SJSA1 (cell line): Measurements from ENCODE around the gene UGP2. TPM values are rescaled to one million over a fixed set of nuclear protein-coding genes. Genes with fewer than 3 reads are reported as not detected.

Experiments used
- DNase-seq, 2 experiments: peaks; one replicate each; pipeline ENCODE4 v3.0.0-alpha.2; 2015 to 2020; ENCODE audit warnings: low spot score in 2 of 2, low read depth in 1 of 2
- H3K27ac ChIP-seq: fragments of 250-450 bp; sonication (Bioruptor Pico); 2 replicates; pipeline ENCODE4 v1.5.1; 2020; ENCODE audit warnings: mild to moderate bottlenecking, moderate library complexity
- H3K27me3 ChIP-seq: fragments of 250-450 bp; sonication (Bioruptor Pico); replicated peaks from 2 replicates; pipeline ENCODE4 v1.5.1; 2020; ENCODE audit warnings: mild to moderate bottlenecking, moderate library complexity
- H3K36me3 ChIP-seq: fragments of 250-450 bp; sonication (Bioruptor Pico); 2 replicates; pipeline ENCODE4 v1.5.1; 2020; ENCODE audit warnings: mild to moderate bottlenecking
- H3K4me1 ChIP-seq: fragments of 250-450 bp; sonication (Bioruptor Pico); replicated peaks from 2 replicates; pipeline ENCODE4 v1.6.1; 2021; ENCODE audit warnings: mild to moderate bottlenecking
- H3K4me3 ChIP-seq: fragments of 250-450 bp; sonication (Bioruptor Pico); 2 replicates; pipeline ENCODE4 v1.5.1; 2020; ENCODE audit warnings: mild to moderate bottlenecking
- H3K9me3 ChIP-seq: fragments of 250-450 bp; sonication (Bioruptor Pico); replicated peaks from 2 replicates; pipeline ENCODE4 v1.5.1; 2020; ENCODE audit warnings: mild to moderate bottlenecking
- total RNA-seq: library from RNA; depleted of rRNA; stranded (reverse); fragments of >200 nt; shearing (Covaris generic); gene quantifications from 2 replicates; pipeline ENCODE4 v1.2.3, GENCODE V29; 2014

The UGP2 gene
- total RNA-seq, 1 experiment from 2014 or later, result 287 TPM

GRCh38 chr2:63862806-63863205 lies 21.1 kb downstream of the UGP2 start:
- Histone ChIP-seq H3K4me1 (peaks cover 19% of the 10 kb centered on the region), H3K36me3 (peaks cover 76% of the 10 kb centered on the region), H3K27me3 (no peaks in the 10 kb centered on the region), H3K4me3 (no peak overlapping the region), H3K9me3 (no peaks in the 10 kb centered on the region), H3K27ac (no peak overlapping the region)
- no peak for DNase-seq

GRCh38 chr2:63863707-63864106 lies 22.0 kb downstream of the UGP2 start:
- DNase-seq, result no peak
- H3K9me3 ChIP-seq, result no peaks in the 10 kb centered on the region
- peaks cover 19% of the 10 kb centered on the region for H3K4me1 ChIP-seq
- no peak overlapping the region for H3K4me3 ChIP-seq
- no peaks in the 10 kb centered on the region for H3K27me3 ChIP-seq
- H3K36me3 ChIP-seq, result peaks cover 74% of the 10 kb centered on the region
- no peak overlapping the region for H3K27ac ChIP-seq

- Histone ChIP-seq H3K4me1 (peaks cover 19% of the 10 kb centered on the region), H3K4me3 (no peak overlapping the region), H3K36me3 (peaks cover 62% of the 10 kb centered on the region), H3K27ac (no peak overlapping the region), H3K9me3 (no peaks in the 10 kb centered on the region), H3K27me3 (no peaks in the 10 kb centered on the region)
- DNase-seq, result no peak
Measured at GRCh38 chr2:63865159-63865799, 23.6 kb downstream of the UGP2 start.

- Histone ChIP-seq H3K27ac (no peak overlapping the region), H3K27me3 (no peaks in the 10 kb centered on the region), H3K4me1 (peaks cover 23% of the 10 kb centered on the region), H3K36me3 (peaks cover 59% of the 10 kb centered on the region), H3K4me3 (no peak overlapping the region), H3K9me3 (no peaks in the 10 kb centered on the region)
- no peak for DNase-seq
Measured at GRCh38 chr2:63866009-63866709, 24.5 kb downstream of the UGP2 start.

GRCh38 chr2:63870679-63871078 lies 29.0 kb downstream of the UGP2 start:
- H3K4me3 ChIP-seq, result no peak overlapping the region
- H3K27me3 ChIP-seq, result no peaks in the 10 kb centered on the region
- no peaks in the 10 kb centered on the region for H3K9me3 ChIP-seq
- H3K27ac ChIP-seq, result no peak overlapping the region
- peaks cover 18% of the 10 kb centered on the region for H3K4me1 ChIP-seq
- DNase-seq, result no peak
- H3K36me3 ChIP-seq, result peaks cover 58% of the 10 kb centered on the region

- Histone ChIP-seq H3K36me3 (peaks cover 60% of the 10 kb centered on the region), H3K4me3 (no peak overlapping the region), H3K27me3 (no peaks in the 10 kb centered on the region), H3K4me1 (peaks cover 11% of the 10 kb centered on the region), H3K9me3 (no peaks in the 10 kb centered on the region), H3K27ac (no peak overlapping the region)
- DNase-seq, result no peak
Measured at GRCh38 chr2:63871864-63872263, 30.2 kb downstream of the UGP2 start.

GRCh38 chr2:63872571-63873328 lies 31.1 kb downstream of the UGP2 start:
- no peaks in the 10 kb centered on the region for H3K9me3 ChIP-seq
- peaks cover 11% of the 10 kb centered on the region for H3K4me1 ChIP-seq
- H3K4me3 ChIP-seq, result no peak overlapping the region
- no peak for DNase-seq
- peaks cover 60% of the 10 kb centered on the region for H3K36me3 ChIP-seq
- no peak overlapping the region for H3K27ac ChIP-seq
- no peaks in the 10 kb centered on the region for H3K27me3 ChIP-seq

GRCh38 chr2:63874204-63875130 lies 32.8 kb downstream of the UGP2 start:
- H3K27ac ChIP-seq, result no peak overlapping the region
- DNase-seq, result no peak

GRCh38 chr2:63875131-63875527 lies 33.4 kb downstream of the UGP2 start:
- Histone ChIP-seq H3K4me1 (peaks cover 11% of the 10 kb centered on the region), H3K27me3 (no peaks in the 10 kb centered on the region), H3K36me3 (peaks cover 62% of the 10 kb centered on the region), H3K9me3 (no peaks in the 10 kb centered on the region), H3K27ac (no peak overlapping the region), H3K4me3 (no peak overlapping the region)
- DNase-seq, result no peak

More at GRCh38 chr2:63874204-63875130, 32.8 kb downstream of the UGP2 start:
- no peak overlapping the region for H3K4me3 ChIP-seq
- peaks cover 62% of the 10 kb centered on the region for H3K36me3 ChIP-seq
- no peaks in the 10 kb centered on the region for H3K27me3 ChIP-seq
- H3K9me3 ChIP-seq, result no peaks in the 10 kb centered on the region
- peaks cover 11% of the 10 kb centered on the region for H3K4me1 ChIP-seq

GRCh38 chr2:63875559-63876245 lies 34.0 kb downstream of the UGP2 start:
- Histone ChIP-seq H3K4me1 (peaks cover 9% of the 10 kb centered on the region), H3K27ac (no peak overlapping the region), H3K36me3 (peaks cover 67% of the 10 kb centered on the region), H3K9me3 (no peaks in the 10 kb centered on the region), H3K27me3 (no peaks in the 10 kb centered on the region), H3K4me3 (no peak overlapping the region)
- no peak for DNase-seq

GRCh38 chr2:63876311-63876710 lies 34.6 kb downstream of the UGP2 start:
- Histone ChIP-seq H3K4me1 (peaks cover 6% of the 10 kb centered on the region), H3K36me3 (peaks cover 73% of the 10 kb centered on the region), H3K4me3 (no peak overlapping the region), H3K27ac (no peak overlapping the region), H3K9me3 (no peaks in the 10 kb centered on the region), H3K27me3 (no peaks in the 10 kb centered on the region)
- DNase-seq, result no peak

- H3K4me1 ChIP-seq, result no peaks in the 10 kb centered on the region
- H3K36me3 ChIP-seq, result peaks cover 79% of the 10 kb centered on the region
- no peak overlapping the region for H3K27ac ChIP-seq
- DNase-seq, result no peak
- H3K27me3 ChIP-seq, result no peaks in the 10 kb centered on the region
- no peak overlapping the region for H3K4me3 ChIP-seq
- no peaks in the 10 kb centered on the region for H3K9me3 ChIP-seq
Measured at GRCh38 chr2:63878486-63878885, 36.8 kb downstream of the UGP2 start.
